Fibroblast of skin of back (primary cell): Measurements from ENCODE around the gene NOTCH1.

Experiments used
- DNase-seq: peaks from one replicate; pipeline ENCODE4 v3.0.0-alpha.2; 2013

The NOTCH1 gene

GRCh38 chr9:136516191-136516654 lies 29.6 kb downstream of the NOTCH1 start:
- DNase-seq, result no peak

GRCh38 chr9:136515276-136515675 lies 30.6 kb downstream of the NOTCH1 start:
- no peak for DNase-seq

- no peak for DNase-seq
Observed at GRCh38 chr9:136514022-136514714, 31.7 kb downstream of the NOTCH1 start.

- DNase-seq, result no peak
Observed at GRCh38 chr9:136513191-136513590, 32.7 kb downstream of the NOTCH1 start.

- DNase-seq, result no peak
Observed at GRCh38 chr9:136512651-136513071, 33.2 kb downstream of the NOTCH1 start.

GRCh38 chr9:136511670-136512592 lies 33.9 kb downstream of the NOTCH1 start:
- no peak for DNase-seq

- DNase-seq, result no peak
Observed at GRCh38 chr9:136511144-136511669, 34.6 kb downstream of the NOTCH1 start.

- DNase-seq, result no peak
Observed at GRCh38 chr9:136510561-136510960, 35.3 kb downstream of the NOTCH1 start.

GRCh38 chr9:136509549-136509948 lies 36.3 kb downstream of the NOTCH1 start:
- no peak for DNase-seq

GRCh38 chr9:136508729-136509500 lies 36.9 kb downstream of the NOTCH1 start:
- DNase-seq, result no peak

- DNase-seq, result no peak
Observed at GRCh38 chr9:136507992-136508375, 37.9 kb downstream of the NOTCH1 start.

GRCh38 chr9:136507221-136507991 lies 38.4 kb downstream of the NOTCH1 start:
- no peak for DNase-seq

GRCh38 chr9:136506425-136506824 lies 39.4 kb downstream of the NOTCH1 start:
- DNase-seq, result no peak

GRCh38 chr9:136505406-136506403 lies 40.1 kb downstream of the NOTCH1 start:
- DNase-seq, result no peak

- DNase-seq, result no peak
Observed at GRCh38 chr9:136504512-136505348, 41.1 kb downstream of the NOTCH1 start.

- no peak for DNase-seq
Observed at GRCh38 chr9:136502940-136503550, 42.8 kb downstream of the NOTCH1 start.

GRCh38 chr9:136502196-136502595 lies 43.7 kb downstream of the NOTCH1 start:
- no peak for DNase-seq

- DNase-seq, result no peak
Observed at GRCh38 chr9:136501686-136502085, 44.2 kb downstream of the NOTCH1 start.
